ENCODE measurements around the gene GLTP.

DNA sequence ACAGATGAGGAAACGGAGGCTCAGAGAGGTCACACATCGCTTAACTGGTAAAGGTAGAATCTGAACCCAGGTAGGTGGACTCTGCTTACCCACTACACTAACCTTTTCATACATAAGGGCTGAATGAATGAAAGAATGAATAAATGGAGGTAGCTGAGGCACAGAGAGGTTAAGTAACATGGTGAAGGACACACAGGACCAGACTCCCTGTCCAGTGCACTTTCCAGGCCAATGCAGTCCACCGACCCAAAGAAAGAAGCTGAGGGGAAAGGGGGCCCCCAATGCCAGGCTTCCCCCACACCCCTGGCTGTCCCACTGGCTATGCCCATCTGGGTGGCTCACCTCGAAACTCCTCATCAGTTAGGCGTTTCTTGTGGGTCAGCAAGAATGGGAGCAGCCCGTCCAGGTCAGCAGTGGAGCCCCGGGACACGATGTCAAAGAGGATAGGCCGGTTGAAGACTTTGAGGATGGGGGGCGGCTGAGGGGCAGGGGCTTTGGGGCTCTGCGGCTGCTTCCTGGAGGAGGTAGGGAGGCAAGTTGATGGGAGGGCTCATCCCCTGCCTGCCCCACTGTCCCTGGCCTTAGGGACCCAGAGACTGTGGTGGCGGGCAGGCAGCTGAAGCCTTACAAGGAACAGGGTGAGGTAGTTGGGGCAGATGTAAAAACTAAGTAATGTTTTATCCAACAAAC, 72.2 kb downstream of the GLTP start:
- no peak for TF ChIP-seq CHD4 (IDR thresholded peaks at IDR 0.05; ENCODE audit: borderline replicate concordance, low read length)
- TF ChIP-seq TEAD2 (CRISPR knock-in tag; IDR thresholded peaks at IDR 0.05): no peak
- no peak for TF ChIP-seq SMC3 (IDR thresholded peaks at IDR 0.05; ENCODE audit: low read length)
- TF ChIP-seq FOXA1 (IDR thresholded peaks at IDR 0.05): no peak
- TF ChIP-seq FOXA1 (CRISPR knock-in tag; IDR thresholded peaks at IDR 0.05): no peak
- TF ChIP-seq, protein P1, sequence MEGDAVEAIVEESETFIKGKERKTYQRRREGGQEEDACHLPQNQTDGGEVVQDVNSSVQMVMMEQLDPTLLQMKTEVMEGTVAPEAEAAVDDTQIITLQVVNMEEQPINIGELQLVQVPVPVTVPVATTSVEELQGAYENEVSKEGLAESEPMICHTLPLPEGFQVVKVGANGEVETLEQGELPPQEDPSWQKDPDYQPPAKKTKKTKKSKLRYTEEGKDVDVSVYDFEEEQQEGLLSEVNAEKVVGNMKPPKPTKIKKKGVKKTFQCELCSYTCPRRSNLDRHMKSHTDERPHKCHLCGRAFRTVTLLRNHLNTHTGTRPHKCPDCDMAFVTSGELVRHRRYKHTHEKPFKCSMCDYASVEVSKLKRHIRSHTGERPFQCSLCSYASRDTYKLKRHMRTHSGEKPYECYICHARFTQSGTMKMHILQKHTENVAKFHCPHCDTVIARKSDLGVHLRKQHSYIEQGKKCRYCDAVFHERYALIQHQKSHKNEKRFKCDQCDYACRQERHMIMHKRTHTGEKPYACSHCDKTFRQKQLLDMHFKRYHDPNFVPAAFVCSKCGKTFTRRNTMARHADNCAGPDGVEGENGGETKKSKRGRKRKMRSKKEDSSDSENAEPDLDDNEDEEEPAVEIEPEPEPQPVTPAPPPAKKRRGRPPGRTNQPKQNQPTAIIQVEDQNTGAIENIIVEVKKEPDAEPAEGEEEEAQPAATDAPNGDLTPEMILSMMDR (CRISPR knock-in tag; IDR thresholded peaks at IDR 0.05): no peak
- no peak for TF ChIP-seq ZBTB42 (CRISPR knock-in tag; IDR thresholded peaks at IDR 0.05)
- no peak for TF ChIP-seq TBX3 (IDR thresholded peaks at IDR 0.05; ENCODE audit: borderline replicate concordance)
- TF ChIP-seq, protein P2, sequence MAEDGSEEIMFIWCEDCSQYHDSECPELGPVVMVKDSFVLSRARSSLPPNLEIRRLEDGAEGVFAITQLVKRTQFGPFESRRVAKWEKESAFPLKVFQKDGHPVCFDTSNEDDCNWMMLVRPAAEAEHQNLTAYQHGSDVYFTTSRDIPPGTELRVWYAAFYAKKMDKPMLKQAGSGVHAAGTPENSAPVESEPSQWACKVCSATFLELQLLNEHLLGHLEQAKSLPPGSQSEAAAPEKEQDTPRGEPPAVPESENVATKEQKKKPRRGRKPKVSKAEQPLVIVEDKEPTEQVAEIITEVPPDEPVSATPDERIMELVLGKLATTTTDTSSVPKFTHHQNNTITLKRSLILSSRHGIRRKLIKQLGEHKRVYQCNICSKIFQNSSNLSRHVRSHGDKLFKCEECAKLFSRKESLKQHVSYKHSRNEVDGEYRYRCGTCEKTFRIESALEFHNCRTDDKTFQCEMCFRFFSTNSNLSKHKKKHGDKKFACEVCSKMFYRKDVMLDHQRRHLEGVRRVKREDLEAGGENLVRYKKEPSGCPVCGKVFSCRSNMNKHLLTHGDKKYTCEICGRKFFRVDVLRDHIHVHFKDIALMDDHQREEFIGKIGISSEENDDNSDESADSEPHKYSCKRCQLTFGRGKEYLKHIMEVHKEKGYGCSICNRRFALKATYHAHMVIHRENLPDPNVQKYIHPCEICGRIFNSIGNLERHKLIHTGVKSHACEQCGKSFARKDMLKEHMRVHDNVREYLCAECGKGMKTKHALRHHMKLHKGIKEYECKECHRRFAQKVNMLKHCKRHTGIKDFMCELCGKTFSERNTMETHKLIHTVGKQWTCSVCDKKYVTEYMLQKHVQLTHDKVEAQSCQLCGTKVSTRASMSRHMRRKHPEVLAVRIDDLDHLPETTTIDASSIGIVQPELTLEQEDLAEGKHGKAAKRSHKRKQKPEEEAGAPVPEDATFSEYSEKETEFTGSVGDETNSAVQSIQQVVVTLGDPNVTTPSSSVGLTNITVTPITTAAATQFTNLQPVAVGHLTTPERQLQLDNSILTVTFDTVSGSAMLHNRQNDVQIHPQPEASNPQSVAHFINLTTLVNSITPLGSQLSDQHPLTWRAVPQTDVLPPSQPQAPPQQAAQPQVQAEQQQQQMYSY (CRISPR knock-in tag; IDR thresholded peaks at IDR 0.05): no peak
- TF ChIP-seq JUN (CRISPR knock-in tag; IDR thresholded peaks at IDR 0.05): no peak
